Mesothelial cell of epicardium (in vitro differentiated cells): Measurements from ENCODE around the gene TUBA4B. TPM values are rescaled to one million over a fixed set of nuclear protein-coding genes. Genes with fewer than 3 reads are reported as not detected.
A peak's percentile ranks its signal among the peaks of the same experiment; 100 is the strongest.

Source experiments
- DNase-seq, 2 experiments: peaks; one replicate each; pipeline ENCODE4 v3.0.0; 2021; ENCODE audit warnings: low spot score in 2 of 2; ENCODE audit not compliant: unreplicated experiment in 2 of 2
- H3K27ac Mint-ChIP-seq: 2 replicates; pipeline ENCODE4 v1.8.0; 2021; ENCODE audit warnings: mixed read lengths
- H3K27me3 Mint-ChIP-seq: 2 replicates; pipeline ENCODE4 v1.8.0; 2021; ENCODE audit warnings: low read depth, mixed read lengths
- H3K36me3 Mint-ChIP-seq: 2 replicates; pipeline ENCODE4 v1.8.0; 2021; ENCODE audit warnings: mixed read lengths
- H3K4me1 Mint-ChIP-seq: 2 replicates; pipeline ENCODE4 v1.8.0; 2021; ENCODE audit warnings: mixed read lengths
- H3K4me3 Mint-ChIP-seq: 2 replicates; pipeline ENCODE4 v1.8.0; 2021; ENCODE audit warnings: mild to moderate bottlenecking, moderate library complexity, mixed read lengths
- H3K9me3 Mint-ChIP-seq: 2 replicates; pipeline ENCODE4 v1.8.0; 2021; ENCODE audit warnings: mixed read lengths
- total RNA-seq: library from RNA; stranded (reverse); gene quantifications from 3 replicates; pipeline ENCODE4 v1.2.1, GENCODE V29; 2021
- TF ChIP-seq, protein P1 (sequence below): fragments of 200-600 bp; sonication (generic); IDR thresholded peaks from one replicate; pipeline ENCODE4 v1.5.0; 2021; ENCODE audit warnings: antibody characterized with exemption; ENCODE audit not compliant: unreplicated experiment

TUBA4B gene
- total RNA-seq, 1 donor from 2014 or later = not detected

DNA sequence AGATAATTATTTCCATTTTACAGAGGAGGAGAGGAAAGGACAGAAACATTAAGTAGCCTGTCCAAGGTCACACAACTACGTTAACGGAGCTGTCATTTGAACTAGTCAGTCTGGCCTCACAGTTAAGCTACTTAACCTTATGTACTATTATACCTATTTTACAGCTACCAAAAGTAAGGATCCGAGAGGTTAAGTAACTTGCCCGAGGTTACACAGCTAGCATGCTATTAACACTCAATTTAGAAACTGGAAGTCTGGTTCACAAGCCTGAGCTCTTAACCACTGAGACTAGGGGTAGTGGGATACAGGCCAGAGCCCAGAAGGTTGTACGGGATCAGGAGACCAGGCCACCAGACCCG lies 8.3 kb upstream of the TUBA4B start:
- Mint-ChIP-seq H3K27me3 (peaks cover 1% of the 10 kb centered on the region), H3K27ac (peak overlapping the region; percentile 97), H3K36me3 (no peaks in the 10 kb centered on the region), H3K4me3 (peak overlapping the region; percentile 91), H3K9me3 (no peaks in the 10 kb centered on the region), H3K4me1 (peaks cover 23% of the 10 kb centered on the region)
- DNase-seq = no peak
- TF ChIP-seq, protein P1, sequence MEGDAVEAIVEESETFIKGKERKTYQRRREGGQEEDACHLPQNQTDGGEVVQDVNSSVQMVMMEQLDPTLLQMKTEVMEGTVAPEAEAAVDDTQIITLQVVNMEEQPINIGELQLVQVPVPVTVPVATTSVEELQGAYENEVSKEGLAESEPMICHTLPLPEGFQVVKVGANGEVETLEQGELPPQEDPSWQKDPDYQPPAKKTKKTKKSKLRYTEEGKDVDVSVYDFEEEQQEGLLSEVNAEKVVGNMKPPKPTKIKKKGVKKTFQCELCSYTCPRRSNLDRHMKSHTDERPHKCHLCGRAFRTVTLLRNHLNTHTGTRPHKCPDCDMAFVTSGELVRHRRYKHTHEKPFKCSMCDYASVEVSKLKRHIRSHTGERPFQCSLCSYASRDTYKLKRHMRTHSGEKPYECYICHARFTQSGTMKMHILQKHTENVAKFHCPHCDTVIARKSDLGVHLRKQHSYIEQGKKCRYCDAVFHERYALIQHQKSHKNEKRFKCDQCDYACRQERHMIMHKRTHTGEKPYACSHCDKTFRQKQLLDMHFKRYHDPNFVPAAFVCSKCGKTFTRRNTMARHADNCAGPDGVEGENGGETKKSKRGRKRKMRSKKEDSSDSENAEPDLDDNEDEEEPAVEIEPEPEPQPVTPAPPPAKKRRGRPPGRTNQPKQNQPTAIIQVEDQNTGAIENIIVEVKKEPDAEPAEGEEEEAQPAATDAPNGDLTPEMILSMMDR = no peak

DNA sequence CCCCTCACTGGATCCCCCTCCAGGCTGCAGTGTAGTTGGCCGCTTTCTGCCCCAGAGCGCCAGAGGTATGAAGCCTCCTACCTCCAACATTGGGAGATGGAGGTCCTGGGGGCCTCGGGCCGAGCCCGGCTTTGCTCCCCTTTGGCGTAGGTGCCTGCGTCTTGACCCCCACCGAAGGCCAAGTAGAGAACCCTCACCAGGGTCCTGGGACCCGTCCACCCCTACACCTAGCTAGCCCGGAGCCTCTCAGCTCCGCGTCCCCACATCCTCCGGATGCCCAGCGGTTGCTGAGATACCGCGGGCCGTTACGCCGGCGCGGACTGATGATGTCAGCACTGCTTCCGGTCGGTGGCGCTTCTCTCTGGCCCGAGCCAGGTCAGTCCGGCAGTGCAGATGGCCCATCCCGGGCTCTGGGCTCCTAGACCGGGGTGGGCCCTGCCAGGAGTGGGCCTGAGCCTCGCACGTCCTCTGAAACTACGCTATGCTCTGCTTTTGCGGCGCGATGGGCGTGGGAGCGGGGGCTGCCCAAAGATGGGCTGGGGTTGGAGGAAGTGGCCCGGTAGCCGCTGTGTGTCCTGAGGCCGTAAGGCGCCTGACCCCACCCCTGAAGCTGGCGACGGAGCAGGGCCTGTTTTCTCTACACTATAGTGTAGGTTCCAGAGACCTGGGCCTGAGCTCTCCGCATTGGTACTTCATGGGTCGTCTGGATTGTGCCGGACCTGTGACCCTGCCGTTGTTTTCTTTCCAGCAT lies 7.7 kb upstream of the TUBA4B start, which contains the start of the genes GLB1L and STK16:
GLB1L (minus strand) TSS at position 297 of the 751 bp plus-strand sequence. CDS start 1,871 bp downstream, outside the sequence.
STK16 (plus strand) TSS at position 332 of the 751 bp plus-strand sequence. CDS start 521 bp downstream, outside the sequence.
- no peaks in the 10 kb centered on the region for H3K36me3 Mint-ChIP-seq
- peaks cover 23% of the 10 kb centered on the region for H3K4me1 Mint-ChIP-seq
- H3K9me3 Mint-ChIP-seq = no peaks in the 10 kb centered on the region
- peak within 1 kb of the TSS; percentile 91 for H3K4me3 Mint-ChIP-seq
- peak within 1 kb of the TSS; percentile 97 for H3K27ac Mint-ChIP-seq
- TF ChIP-seq, protein P1 = no peak
- peaks cover 4% of the 10 kb centered on the region for H3K27me3 Mint-ChIP-seq
- peak; percentile 87 to 94 for DNase-seq

DNA sequence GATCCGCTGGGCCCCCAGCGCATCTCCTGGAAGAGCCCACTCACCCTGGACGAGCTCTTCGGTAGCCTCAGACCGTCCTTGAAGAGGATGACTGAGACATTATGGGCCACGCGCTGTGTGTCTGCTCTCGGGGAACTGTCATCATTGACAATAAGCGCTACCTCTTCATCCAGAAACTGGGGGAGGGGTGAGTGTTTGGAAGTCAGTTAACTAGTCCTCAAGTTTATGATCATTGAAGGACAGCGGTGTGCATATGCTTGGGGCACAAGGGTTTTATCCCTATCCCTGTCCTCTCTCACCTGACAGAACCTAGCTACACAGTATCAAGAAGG lies 7.2 kb upstream of the TUBA4B start:
- H3K9me3 Mint-ChIP-seq = no peaks in the 10 kb centered on the region
- no peaks in the 10 kb centered on the region for H3K36me3 Mint-ChIP-seq
- H3K4me1 Mint-ChIP-seq = peaks cover 23% of the 10 kb centered on the region
- peak overlapping the region; percentile 91 for H3K4me3 Mint-ChIP-seq
- no peak for DNase-seq
- TF ChIP-seq, protein P1 = no peak
- peaks cover 8% of the 10 kb centered on the region for H3K27me3 Mint-ChIP-seq
- H3K27ac Mint-ChIP-seq = peak overlapping the region; percentile 97

DNA sequence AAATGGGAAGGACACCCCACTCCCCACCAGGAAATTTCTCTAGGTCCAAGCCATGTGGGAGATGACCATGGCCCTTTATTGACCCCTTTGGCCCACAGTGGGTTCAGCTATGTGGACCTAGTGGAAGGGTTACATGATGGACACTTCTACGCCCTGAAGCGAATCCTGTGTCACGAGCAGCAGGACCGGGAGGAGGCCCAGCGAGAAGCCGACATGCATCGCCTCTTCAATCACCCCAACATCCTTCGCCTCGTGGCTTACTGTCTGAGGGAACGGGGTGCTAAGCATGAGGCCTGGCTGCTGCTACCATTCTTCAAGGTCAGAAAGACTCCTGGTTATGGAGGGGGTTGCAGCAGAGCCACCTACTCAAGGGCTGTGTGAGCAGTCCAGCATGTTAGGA lies 6.5 kb upstream of the TUBA4B start:
- H3K36me3 Mint-ChIP-seq = no peaks in the 10 kb centered on the region
- H3K27ac Mint-ChIP-seq = no peak overlapping the region
- no peaks in the 10 kb centered on the region for H3K9me3 Mint-ChIP-seq
- peaks cover 23% of the 10 kb centered on the region for H3K4me1 Mint-ChIP-seq
- no peak for DNase-seq
- TF ChIP-seq, protein P1 = no peak
- peaks cover 15% of the 10 kb centered on the region for H3K27me3 Mint-ChIP-seq
- H3K4me3 Mint-ChIP-seq = peak overlapping the region; percentile 91

DNA sequence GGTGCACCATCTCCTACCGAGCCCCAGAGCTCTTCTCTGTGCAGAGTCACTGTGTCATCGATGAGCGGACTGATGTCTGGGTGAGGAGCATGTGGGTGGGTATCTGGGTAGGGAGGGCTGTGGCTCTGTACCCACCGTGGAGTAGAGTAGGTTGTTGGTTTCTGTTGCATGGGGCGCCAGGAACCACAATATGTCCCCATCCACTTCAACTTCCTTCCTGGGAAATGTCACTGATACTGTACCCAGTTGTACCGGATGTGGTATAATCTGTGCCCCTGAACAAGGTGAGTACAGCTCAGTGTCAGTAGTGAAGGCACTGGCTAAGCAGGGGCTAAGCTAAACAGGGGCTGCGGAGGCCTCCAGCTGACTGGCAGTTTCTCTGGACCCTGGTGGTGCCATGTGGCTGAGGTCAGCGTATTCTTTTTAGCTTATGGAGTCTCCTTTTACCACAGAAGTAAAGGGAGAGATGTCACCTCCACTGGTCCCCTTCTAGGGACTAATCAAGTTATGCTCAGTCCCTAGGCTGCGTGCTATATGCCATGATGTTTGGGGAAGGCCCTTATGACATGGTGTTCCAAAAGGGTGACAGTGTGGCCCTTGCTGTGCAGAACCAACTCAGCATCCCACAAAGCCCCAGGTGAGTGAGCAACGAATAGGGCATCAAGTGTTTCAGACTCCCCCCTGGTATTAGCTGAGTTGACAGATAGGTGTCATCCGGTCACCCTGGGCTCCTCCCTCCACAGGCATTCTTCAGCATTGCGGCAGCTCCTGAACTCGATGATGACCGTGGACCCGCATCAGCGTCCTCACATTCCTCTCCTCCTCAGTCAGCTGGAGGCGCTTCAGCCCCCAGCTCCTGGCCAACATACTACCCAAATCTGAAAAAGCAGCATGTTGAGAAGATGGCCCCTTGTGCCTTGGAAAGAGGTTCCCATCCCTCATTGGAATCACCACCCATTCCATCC lies 5.1 kb upstream of the TUBA4B start:
- TF ChIP-seq, protein P1 = no peak
- Mint-ChIP-seq H3K4me1 (peaks cover 28% of the 10 kb centered on the region), H3K36me3 (no peaks in the 10 kb centered on the region), H3K4me3 (no peak overlapping the region), H3K27me3 (peaks cover 29% of the 10 kb centered on the region), H3K9me3 (no peaks in the 10 kb centered on the region), H3K27ac (no peak overlapping the region)
- no peak for DNase-seq
